Umbilical cord (tissue), 2 donors: ENCODE data around the gene OR51T1. TPM values are rescaled to one million over a fixed set of nuclear protein-coding genes. Genes with fewer than 3 reads are reported as not detected.
"Not testable (repeated sequence)": the region's sequence is repeated elsewhere in the genome, so short reads cannot be mapped to it uniquely, and the experiment has no call there.

ENCODE experiments used
- DNase-seq: peaks from one replicate; pipeline ENCODE4 v3.0.0-alpha.2; 2015; ENCODE audit warnings: low spot score
- total RNA-seq: library from RNA; depleted of rRNA; stranded (reverse); fragments of >200 nt; gene quantifications from one replicate; pipeline ENCODE4 v1.2.3, GENCODE V29; 2014; ENCODE audit warnings: low replicate concordance; ENCODE audit not compliant: insufficient read depth

Gene OR51T1, protein sequence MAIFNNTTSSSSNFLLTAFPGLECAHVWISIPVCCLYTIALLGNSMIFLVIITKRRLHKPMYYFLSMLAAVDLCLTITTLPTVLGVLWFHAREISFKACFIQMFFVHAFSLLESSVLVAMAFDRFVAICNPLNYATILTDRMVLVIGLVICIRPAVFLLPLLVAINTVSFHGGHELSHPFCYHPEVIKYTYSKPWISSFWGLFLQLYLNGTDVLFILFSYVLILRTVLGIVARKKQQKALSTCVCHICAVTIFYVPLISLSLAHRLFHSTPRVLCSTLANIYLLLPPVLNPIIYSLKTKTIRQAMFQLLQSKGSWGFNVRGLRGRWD
- total RNA-seq = 2.2 TPM

DNA sequence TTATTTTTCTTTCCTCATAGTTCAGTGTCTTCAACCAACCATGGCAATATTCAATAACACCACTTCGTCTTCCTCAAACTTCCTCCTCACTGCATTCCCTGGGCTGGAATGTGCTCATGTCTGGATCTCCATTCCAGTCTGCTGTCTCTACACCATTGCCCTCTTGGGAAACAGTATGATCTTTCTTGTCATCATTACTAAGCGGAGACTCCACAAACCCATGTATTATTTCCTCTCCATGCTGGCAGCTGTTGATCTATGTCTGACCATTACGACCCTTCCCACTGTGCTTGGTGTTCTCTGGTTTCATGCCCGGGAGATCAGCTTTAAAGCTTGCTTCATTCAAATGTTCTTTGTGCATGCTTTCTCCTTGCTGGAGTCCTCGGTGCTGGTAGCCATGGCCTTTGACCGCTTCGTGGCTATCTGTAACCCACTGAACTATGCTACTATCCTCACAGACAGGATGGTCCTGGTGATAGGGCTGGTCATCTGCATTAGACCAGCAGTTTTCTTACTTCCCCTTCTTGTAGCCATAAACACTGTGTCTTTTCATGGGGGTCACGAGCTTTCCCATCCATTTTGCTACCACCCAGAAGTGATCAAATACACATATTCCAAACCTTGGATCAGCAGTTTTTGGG, at the start of gene OR51T1:
Gene OR51T1, plus strand, starts transcription at position 41 of the 641 bp plus-strand sequence. Its CDS starts 0 bp downstream, at position 41.
- DNase-seq = no peak

- no peak for DNase-seq
Measured at GRCh38 chr11:4839851-4840549, 41.7 kb upstream of the OR51T1 start.

GRCh38 chr11:4848908-4849532, 32.7 kb upstream of the OR51T1 start, which contains the start of gene OR51S1:
OR51S1 (minus strand) TSS chr11:4849208; CDS start chr11:4849208, 0 bp downstream.
- DNase-seq = peak; percentile 52

DNA sequence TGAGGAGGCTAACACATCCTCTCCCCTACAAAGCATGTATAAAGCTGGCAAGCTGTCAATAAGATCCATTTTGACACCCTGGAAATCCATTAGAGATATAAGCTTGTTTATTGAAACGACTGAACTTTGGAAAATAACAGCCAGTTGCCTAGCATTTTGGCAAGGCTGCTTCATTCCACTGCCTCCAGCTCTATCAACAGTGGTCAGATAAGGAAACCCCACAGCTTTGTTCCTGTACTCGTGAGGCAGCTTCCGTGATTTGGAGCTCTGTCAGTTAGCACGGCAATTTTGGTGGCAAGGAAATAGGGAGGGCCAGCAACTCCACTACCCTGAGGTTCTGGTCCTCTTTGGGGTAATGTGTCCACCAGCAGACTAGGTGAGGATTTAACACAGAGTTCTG, 30.7 kb upstream of the OR51T1 start:
- DNase-seq = peak; percentile 81

GRCh38 chr11:4854286-4854685, 27.4 kb upstream of the OR51T1 start:
- not testable (repeated sequence) for DNase-seq

GRCh38 chr11:4862447-4863236, 19.1 kb upstream of the OR51T1 start:
- DNase-seq = peak; percentile 34

- peak; percentile 85 for DNase-seq
Measured at GRCh38 chr11:4863876-4864275, 17.8 kb upstream of the OR51T1 start.

DNA sequence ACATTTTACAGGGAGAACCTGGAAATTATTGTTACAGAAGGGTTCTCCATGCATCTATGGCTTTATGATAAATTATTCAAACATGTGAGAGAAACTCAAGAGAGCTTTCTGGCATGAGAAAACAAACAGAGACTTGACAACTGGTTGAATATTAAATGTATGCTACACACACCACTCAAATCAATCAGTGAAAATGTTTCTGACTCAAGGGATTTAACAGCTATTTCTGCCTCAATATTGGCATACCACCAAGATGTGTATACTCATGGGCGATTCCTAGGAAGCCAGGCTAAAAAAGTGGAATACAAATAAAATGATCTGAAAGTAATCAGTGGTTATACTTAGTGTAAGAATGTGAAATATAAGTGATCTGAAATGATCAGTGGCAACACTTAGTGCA, 15.8 kb upstream of the OR51T1 start:
- DNase-seq = no peak

DNA sequence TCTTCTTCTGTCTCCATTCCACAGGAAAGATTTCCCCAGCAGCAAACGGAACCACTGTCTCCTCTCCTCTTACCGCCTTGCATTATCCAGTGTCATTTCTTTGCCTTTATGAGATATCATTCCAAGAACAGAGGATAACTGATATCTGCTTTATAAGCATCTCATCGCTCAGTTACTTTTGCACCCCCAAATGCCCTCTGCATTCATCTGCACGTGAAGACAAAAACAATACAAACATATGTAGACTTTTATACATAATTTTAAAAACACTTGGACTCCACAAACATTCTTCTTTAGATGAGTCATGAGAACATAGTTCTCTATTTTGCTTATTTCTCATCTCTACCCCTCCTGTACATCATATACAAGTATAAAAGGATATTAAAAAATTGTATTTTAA, 512 bp upstream of the OR51T1 start:
- no peak for DNase-seq

DNA sequence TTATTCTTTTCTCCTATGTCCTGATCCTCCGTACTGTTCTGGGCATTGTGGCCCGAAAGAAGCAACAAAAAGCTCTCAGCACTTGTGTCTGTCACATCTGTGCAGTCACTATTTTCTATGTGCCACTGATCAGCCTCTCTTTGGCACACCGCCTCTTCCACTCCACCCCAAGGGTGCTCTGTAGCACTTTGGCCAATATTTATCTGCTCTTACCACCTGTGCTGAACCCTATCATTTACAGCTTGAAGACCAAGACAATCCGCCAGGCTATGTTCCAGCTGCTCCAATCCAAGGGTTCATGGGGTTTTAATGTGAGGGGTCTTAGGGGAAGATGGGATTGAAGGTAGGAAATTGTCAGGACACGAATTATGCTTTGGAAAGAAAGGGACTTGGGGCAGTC, 843 bp downstream of the OR51T1 start:
- DNase-seq = no peak

GRCh38 chr11:4884361-4884760, 2.7 kb downstream of the OR51T1 start:
- DNase-seq = no peak

DNA sequence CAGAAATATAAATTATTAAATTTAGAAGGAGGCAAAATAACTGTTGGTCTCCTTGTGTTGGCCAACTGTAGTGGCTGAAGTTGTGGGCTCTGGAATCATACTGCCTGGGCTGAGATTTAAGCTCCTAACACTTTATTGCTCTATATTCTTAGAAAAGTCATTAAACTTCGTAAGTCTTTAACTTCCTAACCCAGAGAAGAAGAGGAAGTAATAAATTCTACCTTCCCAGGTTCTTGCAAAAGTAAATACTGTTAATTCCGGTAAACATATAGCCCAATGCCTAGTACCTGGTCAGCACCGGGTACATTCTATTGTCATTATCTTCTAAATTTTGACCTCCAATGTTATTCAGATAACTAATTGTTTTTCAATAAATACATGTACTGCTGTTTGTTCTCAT, 4.5 kb downstream of the OR51T1 start:
- no peak for DNase-seq

DNA sequence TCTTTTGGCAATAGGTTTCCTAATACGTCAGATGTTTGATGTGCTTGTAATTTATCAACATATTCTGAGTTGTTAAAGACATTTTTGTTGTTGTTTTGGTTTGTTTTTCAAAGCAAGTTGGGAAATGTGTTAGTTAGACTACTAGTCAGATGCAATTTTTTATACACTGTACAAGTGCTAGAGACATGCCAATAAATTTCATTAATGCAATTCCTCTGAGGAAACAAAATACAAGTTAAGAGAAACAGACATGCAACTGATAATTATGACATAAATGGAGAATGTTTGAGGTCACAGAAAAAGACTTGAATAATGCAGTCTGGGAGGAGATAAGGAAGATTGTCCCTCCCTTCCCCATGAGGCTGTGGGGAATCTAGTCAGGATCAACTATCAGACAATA, 5.9 kb downstream of the OR51T1 start:
- no peak for DNase-seq

DNA sequence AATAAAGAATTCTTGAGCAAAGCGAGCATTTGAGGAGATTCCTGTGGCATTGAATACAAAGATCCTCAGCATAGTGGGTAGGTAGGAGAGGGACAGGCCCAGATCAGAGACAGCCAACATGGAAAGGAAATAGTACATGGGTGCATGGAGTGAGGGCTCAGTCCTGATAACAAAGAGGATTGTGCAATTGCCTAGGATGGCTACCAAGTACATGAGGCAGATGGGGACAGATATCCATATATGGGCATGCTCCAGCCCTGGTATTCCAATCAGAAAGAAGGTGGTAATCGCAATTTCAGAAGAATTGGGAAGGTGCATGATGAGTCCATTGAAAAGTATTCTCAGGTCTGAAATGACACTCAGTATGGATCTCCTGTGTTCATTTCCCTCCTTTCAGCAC, 8.6 kb downstream of the OR51T1 start:
- no peak for DNase-seq

DNA sequence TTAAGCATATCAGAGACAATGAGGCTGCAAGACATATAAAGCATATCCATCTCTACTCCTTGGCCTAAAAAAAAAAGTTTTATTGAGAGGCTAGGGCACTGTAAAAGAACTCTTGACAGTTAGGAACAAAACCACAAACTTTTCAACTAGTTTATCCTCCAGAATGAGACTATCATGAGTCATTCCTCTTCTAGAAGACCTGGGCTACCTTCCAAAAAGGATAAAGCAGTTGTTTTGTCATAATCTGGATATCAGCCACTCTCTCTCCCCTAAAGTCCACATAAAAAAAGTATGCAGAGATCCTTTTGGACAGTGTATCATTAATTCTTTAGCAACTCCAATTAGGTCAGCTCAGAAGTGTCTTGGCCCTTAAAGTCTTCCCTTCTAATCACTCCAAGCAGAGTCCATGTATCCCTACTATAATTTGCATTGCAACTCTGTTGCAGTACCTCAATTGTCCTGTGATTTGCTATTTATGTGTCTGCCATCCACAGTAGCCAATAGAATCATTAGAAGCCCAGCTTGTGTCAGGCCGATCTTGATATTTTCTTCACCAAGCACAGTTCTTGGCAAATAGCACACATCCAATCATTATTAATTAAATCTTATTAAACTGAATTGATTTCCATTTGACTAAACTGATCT, 10.4 kb downstream of the OR51T1 start:
- DNase-seq = peak; percentile 91

- DNase-seq = no peak
Measured at GRCh38 chr11:4903484-4903883, 21.8 kb downstream of the OR51T1 start, which contains the start of gene OR51A7. OR51A7 (plus strand) TSS chr11:4903783; CDS start chr11:4907370, 3,587 bp downstream.

- DNase-seq = no peak
Measured at GRCh38 chr11:4916581-4916980, 34.9 kb downstream of the OR51T1 start.

- no peak for DNase-seq
Measured at GRCh38 chr11:4919250-4919649, 37.5 kb downstream of the OR51T1 start, which contains the start of gene OR51G2. OR51G2 (minus strand) TSS chr11:4919350; CDS start chr11:4915663, 3,687 bp downstream.

- no peak for DNase-seq
Measured at GRCh38 chr11:4921796-4922195, 40.1 kb downstream of the OR51T1 start.

DNA sequence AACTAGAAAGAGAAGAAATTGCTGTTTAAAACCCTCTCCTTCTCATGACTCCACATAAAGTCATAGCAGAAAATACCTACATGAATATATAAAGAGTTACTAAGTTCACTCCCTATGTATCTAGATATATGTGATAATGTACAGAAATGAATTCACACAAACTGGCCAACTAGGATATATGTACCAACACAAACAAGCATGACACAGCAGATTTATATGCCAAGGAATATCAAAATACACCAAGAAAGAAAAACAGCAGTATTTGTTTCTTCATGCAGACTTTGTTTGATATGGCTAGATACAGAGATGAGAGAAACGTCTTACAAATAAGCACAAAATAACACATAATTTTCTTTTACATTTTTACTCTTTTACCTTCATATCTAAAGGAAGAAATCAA, 40.6 kb downstream of the OR51T1 start:
- no peak for DNase-seq
